GM21390 (cell line): ENCODE data around the gene DKK1.

Experiments used
- ATAC-seq: cut with Tn5 transposase; IDR thresholded peaks from one replicate; pipeline ENCODE4 v1.9.1; 2021; ENCODE audit not compliant: unreplicated experiment

Gene DKK1, protein sequence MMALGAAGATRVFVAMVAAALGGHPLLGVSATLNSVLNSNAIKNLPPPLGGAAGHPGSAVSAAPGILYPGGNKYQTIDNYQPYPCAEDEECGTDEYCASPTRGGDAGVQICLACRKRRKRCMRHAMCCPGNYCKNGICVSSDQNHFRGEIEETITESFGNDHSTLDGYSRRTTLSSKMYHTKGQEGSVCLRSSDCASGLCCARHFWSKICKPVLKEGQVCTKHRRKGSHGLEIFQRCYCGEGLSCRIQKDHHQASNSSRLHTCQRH

DNA sequence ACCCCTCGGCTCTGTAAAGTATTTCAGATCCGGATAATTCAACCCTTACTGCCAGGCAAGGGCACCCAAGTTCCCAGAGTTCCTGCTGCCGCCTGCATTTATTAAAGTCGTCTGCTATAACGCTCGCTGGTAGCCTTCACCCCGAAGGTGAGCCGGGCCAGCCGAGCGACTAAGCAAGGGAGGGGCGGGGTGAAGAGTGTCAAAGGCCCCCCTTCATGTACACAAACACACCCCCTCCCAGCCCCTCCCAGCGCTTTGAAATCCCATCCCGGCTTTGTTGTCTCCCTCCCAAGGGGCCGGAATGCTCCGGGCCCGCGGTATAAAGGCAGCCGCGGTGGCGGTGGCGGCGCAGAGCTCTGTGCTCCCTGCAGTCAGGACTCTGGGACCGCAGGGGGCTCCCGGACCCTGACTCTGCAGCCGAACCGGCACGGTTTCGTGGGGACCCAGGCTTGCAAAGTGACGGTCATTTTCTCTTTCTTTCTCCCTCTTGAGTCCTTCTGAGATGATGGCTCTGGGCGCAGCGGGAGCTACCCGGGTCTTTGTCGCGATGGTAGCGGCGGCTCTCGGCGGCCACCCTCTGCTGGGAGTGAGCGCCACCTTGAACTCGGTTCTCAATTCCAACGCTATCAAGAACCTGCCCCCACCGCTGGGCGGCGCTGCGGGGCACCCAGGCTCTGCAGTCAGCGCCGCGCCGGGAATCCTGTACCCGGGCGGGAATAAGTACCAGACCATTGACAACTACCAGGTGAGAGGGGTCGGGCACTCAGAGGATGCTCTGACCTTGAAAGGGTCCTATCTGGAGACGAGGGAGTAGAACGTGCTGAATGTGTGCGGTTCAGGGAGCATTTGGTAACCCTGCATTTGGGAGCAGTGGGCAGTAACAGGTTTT lies at the start of gene DKK1:
Gene DKK1, plus strand, starts transcription at position 349 of the 889 bp plus-strand sequence. Its CDS starts 154 bp downstream, at position 503.
- peak; percentile 76 for ATAC-seq

DNA sequence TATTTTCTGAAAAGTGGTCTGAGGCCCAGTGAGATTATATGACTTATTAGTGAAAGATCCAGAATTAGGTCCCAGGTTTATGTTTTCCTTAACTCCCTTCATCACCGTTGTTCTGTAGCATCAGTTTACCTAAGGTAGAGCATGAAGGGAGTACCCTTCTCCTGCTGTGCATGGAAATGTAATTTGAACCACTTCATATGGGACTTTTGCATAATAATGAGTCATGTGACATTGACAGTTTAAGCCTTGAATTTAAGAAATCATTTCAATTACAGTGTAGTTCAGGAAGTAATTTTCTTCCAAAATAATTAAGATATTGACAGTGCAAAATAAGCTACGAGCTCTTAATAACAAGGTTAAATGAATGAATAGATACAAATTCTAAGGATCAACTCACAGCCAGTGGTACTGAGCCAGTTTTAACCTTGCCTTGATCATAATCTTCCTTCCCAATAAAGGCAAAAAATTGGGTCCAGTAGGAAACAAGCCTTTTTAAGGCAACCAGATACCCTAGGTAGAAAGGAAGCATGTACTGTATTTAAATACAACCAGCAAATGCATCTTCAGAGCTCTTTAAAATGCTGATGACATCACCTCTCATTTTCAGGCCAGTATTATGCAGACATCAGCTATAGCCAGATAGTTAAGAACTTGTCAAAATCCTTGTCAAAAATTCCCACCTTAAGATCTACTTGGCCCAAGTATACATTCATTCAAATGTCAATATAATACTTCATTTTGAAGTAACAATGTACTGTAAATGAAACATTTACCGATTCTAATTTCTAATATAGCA lies 48.8 kb upstream of the DKK1 start:
- ATAC-seq = no peak

GRCh38 chr10:52266858-52267257 lies 47.2 kb upstream of the DKK1 start:
- ATAC-seq = no peak

DNA sequence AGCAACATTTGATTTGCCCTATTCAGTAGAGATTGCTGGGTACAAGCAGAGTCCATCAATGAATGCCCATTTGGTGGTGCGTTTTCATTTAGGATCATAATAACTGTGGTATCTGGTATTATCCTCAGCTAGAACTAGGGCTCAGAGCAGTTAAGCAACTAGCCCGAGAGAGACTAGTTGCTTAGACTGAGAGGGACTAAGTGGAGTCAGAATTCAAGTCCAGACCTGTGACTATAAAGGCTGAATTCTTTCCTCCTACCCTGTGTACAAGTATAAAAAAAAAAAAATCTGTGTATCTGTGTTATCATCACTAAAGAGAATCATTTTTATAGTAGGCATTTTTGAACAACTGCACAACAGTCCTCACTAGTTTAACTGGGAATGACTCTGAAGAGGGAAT lies 45.3 kb upstream of the DKK1 start:
- no peak for ATAC-seq

- ATAC-seq = no peak
Measured at GRCh38 chr10:52269233-52269632, 44.8 kb upstream of the DKK1 start.

DNA sequence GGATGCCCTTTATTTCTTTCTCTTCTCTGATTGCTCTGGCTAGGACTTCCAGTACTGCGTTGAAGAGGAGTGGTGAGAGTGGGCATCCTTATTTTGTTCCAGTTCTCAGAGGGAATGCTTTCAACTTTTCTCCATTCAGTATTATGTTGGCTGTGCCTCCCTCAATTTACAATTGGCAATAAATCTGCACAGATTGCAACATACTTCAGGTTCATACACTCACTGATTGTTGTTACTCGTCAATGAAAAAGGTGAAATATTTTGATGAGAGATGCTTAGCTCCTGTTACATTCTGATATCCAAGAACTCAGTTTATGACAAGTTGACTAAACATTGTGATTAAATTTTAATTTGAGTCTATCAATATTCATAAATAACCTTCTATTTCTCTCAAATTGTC lies 37.9 kb upstream of the DKK1 start:
- no peak for ATAC-seq

DNA sequence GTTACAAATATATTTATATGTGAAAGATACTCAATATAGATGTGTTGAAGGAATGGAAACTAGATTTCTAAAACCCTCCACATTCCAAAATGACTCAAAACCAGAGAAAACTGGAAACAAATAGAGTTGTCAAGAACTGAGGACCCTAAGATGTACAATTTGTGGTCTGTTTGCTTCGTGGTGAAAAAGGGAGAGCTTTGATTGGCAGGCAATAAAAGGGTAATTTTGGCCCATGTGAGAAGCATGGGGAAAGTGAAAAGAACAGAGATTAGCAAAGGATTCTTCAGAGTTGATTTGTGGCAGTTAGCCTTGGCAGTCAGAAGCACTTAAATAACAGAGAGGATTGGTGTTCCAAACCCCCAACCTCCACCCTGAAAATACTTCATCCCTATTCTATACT lies 37.1 kb upstream of the DKK1 start:
- ATAC-seq = no peak

GRCh38 chr10:52279546-52279945 lies 34.5 kb upstream of the DKK1 start:
- no peak for ATAC-seq

- no peak for ATAC-seq
Measured at GRCh38 chr10:52280051-52280450, 34.0 kb upstream of the DKK1 start.

DNA sequence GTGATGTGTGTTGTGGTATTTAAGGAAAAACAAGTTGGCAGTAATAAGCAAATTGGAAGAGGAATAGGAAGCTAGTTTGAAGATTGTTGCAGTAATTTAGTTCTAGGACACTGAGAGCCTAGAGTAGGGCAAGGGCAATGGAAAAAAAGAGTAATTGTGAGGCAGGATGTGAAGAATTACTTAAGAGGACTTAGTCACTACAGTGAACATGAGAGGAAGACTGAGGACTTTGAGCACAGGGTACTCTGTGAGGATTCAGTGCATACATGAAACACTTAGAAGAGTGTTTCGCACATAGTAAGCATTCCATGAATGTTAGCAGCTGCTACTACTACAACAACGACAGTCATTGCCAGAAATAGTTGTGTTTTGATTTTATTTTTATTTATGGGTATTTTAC lies 30.9 kb upstream of the DKK1 start:
- no peak for ATAC-seq

DNA sequence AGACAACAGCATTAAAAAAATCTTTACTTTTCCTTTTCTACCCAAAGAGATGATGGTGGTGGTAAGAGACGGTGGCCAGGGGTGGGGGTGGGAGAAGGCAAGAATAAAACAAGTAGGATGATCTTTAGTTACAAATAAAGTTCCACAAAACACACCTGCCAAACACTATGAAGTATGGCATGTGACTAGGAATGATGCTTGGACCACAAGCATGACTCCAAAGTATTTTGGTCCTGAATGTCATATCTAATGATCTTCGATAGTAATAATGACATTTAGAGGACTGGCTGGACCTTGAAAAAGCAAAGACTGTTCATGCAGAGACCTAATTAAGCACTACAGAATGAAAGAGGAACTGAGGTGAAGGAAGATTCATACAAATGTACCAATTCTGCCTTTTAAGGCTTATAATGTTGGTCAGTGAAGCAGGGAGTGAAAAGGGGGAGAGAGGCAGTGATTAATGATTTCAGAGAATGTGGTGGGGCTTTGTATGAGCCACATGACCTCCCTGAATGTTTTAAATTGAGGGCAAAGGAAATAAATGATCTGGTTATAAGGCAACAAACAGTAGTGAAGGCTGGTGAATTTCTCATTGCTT lies 29.6 kb upstream of the DKK1 start:
- ATAC-seq = no peak

- ATAC-seq = no peak
Measured at GRCh38 chr10:52287866-52288265, 26.2 kb upstream of the DKK1 start.

GRCh38 chr10:52297747-52298146 lies 16.3 kb upstream of the DKK1 start:
- ATAC-seq = no peak

DNA sequence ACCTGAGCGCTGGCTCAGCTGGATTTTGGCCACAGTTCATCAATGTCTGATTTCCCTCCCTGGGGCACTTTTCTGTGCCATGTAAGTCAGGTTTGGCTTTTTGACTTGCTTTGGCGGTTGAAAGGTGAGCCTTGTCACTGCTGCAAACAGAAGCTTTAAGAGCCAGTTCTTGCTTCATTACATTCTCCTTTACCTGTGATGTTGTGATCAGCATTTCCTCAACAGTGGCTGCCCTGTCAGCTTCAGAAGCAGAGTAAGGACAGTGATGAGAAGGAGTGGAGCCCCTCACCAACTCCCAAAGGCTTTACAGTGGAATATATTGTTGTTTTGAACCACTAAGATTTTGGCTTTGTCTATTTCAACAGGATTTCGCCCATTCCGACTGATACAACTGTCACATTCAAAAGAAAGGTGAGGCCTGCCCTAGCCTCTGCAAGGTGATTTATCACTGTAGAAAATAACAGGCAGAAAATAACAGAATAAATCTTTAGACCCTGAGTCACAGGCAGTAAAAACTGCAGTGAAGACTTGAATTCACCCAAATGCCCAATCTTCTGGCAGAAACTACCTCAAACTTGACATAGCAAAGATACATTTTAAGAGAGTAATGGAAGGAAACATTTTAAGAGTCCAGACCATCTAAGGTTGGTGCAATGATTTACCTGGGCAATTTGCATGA lies 13.3 kb upstream of the DKK1 start:
- ATAC-seq = no peak

GRCh38 chr10:52308251-52309031 lies 5.6 kb upstream of the DKK1 start:
- peak; percentile 91 for ATAC-seq

- no peak for ATAC-seq
Measured at GRCh38 chr10:52312942-52313255, 1.2 kb upstream of the DKK1 start.

GRCh38 chr10:52313256-52313932 lies 687 bp upstream of the DKK1 start:
- ATAC-seq = no peak

DNA sequence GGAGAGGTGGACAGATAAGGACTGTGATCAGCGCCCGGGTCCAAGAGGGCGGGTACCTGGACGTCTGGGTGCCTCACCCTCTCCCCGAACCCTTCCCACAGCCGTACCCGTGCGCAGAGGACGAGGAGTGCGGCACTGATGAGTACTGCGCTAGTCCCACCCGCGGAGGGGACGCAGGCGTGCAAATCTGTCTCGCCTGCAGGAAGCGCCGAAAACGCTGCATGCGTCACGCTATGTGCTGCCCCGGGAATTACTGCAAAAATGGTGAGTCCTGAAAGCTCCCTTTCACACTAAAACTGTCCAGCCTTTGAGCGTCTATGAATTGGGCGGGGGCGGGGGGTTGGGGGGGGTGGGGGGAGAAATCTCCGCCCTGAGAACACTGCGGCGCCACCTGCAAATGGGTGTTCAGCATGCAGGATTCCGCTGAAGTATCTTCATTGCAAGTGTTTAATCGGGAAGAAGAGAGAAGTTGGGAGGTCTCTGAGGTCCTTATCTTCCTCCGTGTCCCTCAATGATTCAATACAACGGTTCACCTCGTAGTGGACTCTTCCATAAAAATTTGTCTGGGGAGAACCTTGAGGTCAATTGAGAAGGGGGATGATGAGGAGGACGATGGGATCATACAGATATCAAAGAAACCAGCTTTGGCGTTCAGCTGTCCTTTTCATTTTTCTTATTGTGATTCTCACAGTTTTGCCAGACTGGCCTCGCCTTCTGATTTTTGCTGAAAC lies 906 bp downstream of the DKK1 start:
- ATAC-seq = peak; percentile 9

- ATAC-seq = no peak
Measured at GRCh38 chr10:52316001-52316400, 1.9 kb downstream of the DKK1 start.
